Omental fat pad (tissue), 4 donors: ENCODE data around the gene KCNIP4. TPM values are rescaled to one million over a fixed set of nuclear protein-coding genes. Genes with fewer than 3 reads are reported as not detected.

ENCODE experiments used
- ATAC-seq: fragments of 150-250 bp; one replicate; pipeline ENCODE4 v1.9.1; 2016; ENCODE audit warnings: mild to moderate bottlenecking, moderate library complexity; ENCODE audit not compliant: low FRiP score
- DNase-seq: peaks from one replicate; pipeline ENCODE4 v3.0.0-alpha.2; 2019; ENCODE audit warnings: low spot score
- total RNA-seq, 4 donors: library from RNA; depleted of rRNA; stranded (reverse); fragments of >200 nt; gene quantifications; one replicate each; pipeline ENCODE4 v1.1.0, GENCODE V29; 2016
- TF ChIP-seq, protein P1 (sequence below), 3 donors: fragments of 450-650 bp; IDR thresholded peaks; one replicate each; pipeline ENCODE4 v1.5.1; 2016 to 2017; ENCODE audit warnings: antibody characterized with exemption in 3 of 3, mild to moderate bottlenecking in 3 of 3, moderate library complexity in 2 of 3

Gene KCNIP4
- total RNA-seq, 4 donors from 2014 or later: 0.37 TPM; not detected in 3

DNA sequence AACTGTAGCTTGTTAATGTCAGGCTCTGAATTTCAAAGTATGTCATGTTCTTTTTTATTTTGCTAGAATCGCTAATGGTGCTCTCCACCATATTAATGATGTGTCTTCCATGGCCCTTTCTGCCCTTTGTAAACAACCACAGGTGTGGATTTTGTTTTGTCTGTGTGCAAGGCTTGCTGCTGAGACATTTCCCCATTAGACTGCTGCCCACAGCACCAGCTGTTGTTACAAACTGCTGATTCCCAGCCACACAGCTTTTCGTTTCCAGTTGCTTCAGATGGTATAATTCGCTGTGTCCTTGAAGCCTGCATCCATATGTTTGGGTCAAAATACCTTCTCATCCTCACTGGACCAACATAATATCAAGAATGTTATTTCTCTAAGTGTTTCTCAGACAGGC, 32.8 kb downstream of the KCNIP4 start:
- TF ChIP-seq, protein P1, sequence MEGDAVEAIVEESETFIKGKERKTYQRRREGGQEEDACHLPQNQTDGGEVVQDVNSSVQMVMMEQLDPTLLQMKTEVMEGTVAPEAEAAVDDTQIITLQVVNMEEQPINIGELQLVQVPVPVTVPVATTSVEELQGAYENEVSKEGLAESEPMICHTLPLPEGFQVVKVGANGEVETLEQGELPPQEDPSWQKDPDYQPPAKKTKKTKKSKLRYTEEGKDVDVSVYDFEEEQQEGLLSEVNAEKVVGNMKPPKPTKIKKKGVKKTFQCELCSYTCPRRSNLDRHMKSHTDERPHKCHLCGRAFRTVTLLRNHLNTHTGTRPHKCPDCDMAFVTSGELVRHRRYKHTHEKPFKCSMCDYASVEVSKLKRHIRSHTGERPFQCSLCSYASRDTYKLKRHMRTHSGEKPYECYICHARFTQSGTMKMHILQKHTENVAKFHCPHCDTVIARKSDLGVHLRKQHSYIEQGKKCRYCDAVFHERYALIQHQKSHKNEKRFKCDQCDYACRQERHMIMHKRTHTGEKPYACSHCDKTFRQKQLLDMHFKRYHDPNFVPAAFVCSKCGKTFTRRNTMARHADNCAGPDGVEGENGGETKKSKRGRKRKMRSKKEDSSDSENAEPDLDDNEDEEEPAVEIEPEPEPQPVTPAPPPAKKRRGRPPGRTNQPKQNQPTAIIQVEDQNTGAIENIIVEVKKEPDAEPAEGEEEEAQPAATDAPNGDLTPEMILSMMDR (IDR thresholded peaks at IDR 0.05): no peak
- ATAC-seq (no peak), DNase-seq (no peak)

DNA sequence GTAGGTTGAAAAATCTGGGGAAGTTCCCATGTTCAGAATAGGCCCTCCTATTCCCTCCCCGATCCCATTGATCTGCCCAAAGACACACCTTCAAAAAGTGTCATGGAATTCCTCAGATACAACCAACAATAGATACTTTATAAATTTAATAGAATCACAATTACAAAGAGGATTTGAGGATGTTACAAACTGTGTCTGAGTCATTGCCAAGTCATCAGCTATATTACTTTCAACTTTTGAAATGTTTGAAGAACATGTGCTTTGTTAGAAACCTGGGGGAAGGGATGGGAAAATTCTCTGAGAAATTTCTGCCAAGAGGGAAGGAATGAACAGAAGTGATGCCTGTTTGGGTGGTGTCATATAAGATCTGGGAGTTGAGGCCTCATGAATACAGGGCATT, 46.7 kb downstream of the KCNIP4 start:
- DNase-seq (no peak), ATAC-seq (no peak)
- TF ChIP-seq, protein P1 (IDR thresholded peaks at IDR 0.05): no peak

DNA sequence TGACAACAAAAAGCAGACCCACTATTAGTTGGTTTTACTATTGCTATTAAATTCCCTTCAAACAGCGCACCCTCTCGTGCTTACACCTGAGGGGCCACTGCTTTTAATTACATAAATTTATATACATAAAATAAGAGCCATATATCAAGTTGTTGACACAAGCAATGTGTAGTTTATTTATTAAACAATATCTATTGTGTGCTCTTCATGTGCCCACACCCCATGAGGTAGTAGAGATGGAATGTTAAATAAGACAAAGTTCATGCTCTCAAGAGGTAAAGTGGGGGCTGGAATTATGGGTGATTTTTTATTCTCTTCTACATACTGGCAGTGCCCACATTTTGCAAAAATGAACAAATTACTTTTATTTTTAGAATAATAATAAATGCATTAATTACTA, 47.3 kb downstream of the KCNIP4 start:
- ATAC-seq: no peak

DNA sequence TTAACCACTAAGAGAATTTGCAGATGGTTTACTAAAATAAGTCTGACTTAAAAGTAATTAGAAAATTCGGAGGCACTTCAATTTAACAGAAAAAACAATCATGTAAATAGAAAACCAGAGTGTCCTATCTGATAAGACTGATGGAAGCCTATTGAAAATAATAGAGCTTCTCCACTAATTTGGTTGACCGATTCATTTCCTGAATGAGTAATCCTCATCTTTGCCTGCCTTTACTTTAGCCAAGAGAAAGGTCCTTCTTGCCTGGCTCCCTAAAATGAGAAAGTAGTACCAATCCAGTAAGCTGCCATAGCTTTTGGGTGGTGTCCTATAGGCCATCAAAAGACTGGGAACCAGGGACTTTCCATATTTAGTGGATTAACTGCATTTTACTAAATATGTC, 48.4 kb downstream of the KCNIP4 start:
- DNase-seq (no peak), ATAC-seq (no peak)
- TF ChIP-seq, protein P1 (IDR thresholded peaks at IDR 0.05): no peak

More for the DNA sequence above, 47.3 kb downstream of the KCNIP4 start:
- TF ChIP-seq, protein P1 (IDR thresholded peaks at IDR 0.05): no peak
- no peak for DNase-seq

DNA sequence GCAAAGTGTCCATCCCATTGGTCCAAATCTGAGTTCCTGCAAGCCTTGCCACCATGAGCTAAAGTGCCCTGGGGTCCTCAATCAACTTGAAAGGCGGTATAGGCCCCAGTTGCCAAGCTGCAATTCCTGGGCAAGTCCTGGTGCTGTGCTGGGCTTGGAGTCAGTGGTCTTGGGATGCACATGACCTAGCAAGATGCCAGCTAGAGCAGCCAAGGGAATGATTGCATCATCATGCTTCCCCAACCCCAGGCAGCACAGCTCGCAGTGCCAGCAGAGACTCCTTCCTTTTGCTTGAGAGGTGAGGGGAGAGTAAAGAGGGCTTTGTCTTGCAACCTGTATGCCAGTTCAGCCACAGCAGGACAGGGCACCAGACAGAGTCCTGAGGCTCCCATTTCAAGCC, 50.5 kb downstream of the KCNIP4 start:
- ATAC-seq (no peak), DNase-seq (no peak)
- TF ChIP-seq, protein P1 (IDR thresholded peaks at IDR 0.05): no peak

DNA sequence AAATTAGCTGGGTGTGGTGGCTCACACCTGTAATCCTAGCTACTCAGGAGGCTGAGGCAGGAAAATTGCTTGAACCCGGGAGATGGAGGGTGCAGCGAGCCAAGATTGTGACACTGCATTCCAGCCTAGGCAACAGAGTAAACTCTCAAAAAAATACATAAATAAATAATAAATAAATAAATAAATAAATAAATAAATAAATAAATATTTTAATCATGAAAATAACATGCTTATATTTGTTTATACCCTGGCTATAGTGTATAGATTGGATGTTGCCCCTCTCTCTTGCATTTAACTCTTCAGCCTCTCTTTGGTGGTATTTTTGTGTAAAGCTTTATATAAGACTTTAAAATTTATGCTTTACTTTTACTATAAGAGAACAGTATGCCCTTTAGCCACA, 51.8 kb downstream of the KCNIP4 start:
- TF ChIP-seq, protein P1 (IDR thresholded peaks at IDR 0.05): no peak
- no peak for DNase-seq
- no peak for ATAC-seq

DNA sequence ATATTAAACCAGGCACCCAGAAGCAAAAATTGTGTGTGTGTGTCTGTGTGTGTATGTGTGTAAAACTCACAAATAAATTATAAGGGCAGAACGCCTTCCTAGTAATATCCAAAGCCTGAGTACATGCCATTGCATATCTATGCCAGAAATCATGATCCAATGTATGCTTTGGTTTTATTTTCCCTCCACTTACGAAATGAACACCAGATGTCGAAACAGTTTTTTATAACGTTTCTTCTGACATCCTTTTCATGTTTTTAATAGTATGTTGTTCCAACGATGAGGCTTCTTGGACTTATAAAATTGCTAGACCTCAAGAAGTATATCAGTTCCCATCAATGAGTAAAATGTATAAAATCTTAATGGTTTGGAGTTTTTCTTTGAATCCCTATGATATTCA, 55.4 kb downstream of the KCNIP4 start:
- no peak for ATAC-seq
- TF ChIP-seq, protein P1 (IDR thresholded peaks at IDR 0.05): no peak
- DNase-seq: no peak
